Thyroid gland (tissue), 4 donors: ENCODE data around the gene CNNM1.

Experiments used
- CTCF ChIP-seq, 6 experiments: fragments of 200-600 bp in 3 of 6; fragments of 450-650 bp in 3 of 6; sonication (generic) in 3 of 6; IDR thresholded peaks; one replicate each; pipeline ENCODE4 v1.5.1; 2016 to 2019; ENCODE audit warnings: antibody characterized with exemption in 6 of 6, mild to moderate bottlenecking in 2 of 6, inconsistent platforms in 1 of 6, moderate library complexity in 1 of 6
- POLR2A ChIP-seq, 2 donors: fragments of 450-650 bp; IDR thresholded peaks; one replicate each; pipeline ENCODE4 v1.6.1; 2017; ENCODE audit warnings: antibody characterized with exemption in 2 of 2, mild to moderate bottlenecking in 2 of 2, moderate library complexity in 1 of 2

DNA sequence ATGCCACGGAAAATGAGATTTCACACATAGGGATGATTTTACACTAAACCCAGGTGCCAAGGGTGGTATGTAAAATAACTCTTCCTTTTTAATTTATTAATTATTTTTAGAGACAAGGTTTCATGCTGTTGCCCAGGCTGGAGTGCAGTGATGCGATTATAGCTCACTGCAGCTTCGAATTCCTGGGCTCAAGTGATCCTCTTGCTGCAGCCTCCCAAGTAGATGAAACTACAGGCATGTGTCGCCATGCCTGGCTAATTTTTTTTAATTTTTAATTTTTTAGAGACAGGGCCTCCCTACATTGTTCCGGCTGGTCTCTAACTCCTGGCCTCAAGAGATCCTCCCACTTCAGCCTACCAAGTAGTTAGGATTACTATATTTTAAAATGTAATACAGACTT lies 2.3 kb upstream of the CNNM1 start:
- TF ChIP-seq POLR2A (IDR thresholded peaks at IDR 0.05) (no peak), CTCF (IDR thresholded peaks at IDR 0.05) (no peak)
